Endothelial cell of hepatic sinusoid (primary cell): ENCODE results near the gene CAPZA1.
"Not testable (repeated sequence)": the region's sequence is repeated elsewhere in the genome, so short reads cannot be mapped to it uniquely, and the experiment has no call there.

Source experiments
- in situ Hi-C: cut with HindIII; loops from 2 replicates; pipeline ENCODE4 v1.10.0; 2017; ENCODE audit warnings: low sequenced_read_pairs

Gene CAPZA1

GRCh38 chr1:112619518-112620376 lies at the start of gene CAPZA1:
Gene CAPZA1, plus strand, starts transcription at chr1:112619832. Its CDS starts 13 bp downstream, at chr1:112619845.
- in situ Hi-C loops: loop anchor here (5.0 kb wide), 1 partner anchor 98 kb away; the partner anchor contains the start of gene PPM1J

GRCh38 chr1:112575154-112575804 lies 44.4 kb upstream of the CAPZA1 start:
- in situ Hi-C loops: no loop called here

GRCh38 chr1:112576240-112576639 lies 43.4 kb upstream of the CAPZA1 start:
- in situ Hi-C loops: no loop called here

GRCh38 chr1:112579801-112580510 lies 39.7 kb upstream of the CAPZA1 start:
- in situ Hi-C loops: no loop called here

- in situ Hi-C loops: no loop called here
Observed at GRCh38 chr1:112581586-112582192, 37.9 kb upstream of the CAPZA1 start.

GRCh38 chr1:112583366-112583765 lies 36.3 kb upstream of the CAPZA1 start:
- in situ Hi-C loops: no loop called here

- in situ Hi-C loops: loop anchor here (5.0 kb wide), 1 partner anchor 42 kb away; no protein-coding TSS in a partner anchor
Observed at GRCh38 chr1:112589766-112590165, 29.9 kb upstream of the CAPZA1 start.

GRCh38 chr1:112594208-112594876 lies 25.3 kb upstream of the CAPZA1 start:
- in situ Hi-C loops: loop anchor here (5.0 kb wide), 1 partner anchor 47 kb away; no protein-coding TSS in a partner anchor

- in situ Hi-C loops: no loop called here
Observed at GRCh38 chr1:112599477-112599876, 20.2 kb upstream of the CAPZA1 start.

- in situ Hi-C loops: no loop called here
Observed at GRCh38 chr1:112603012-112603411, 16.6 kb upstream of the CAPZA1 start.

- in situ Hi-C loops: no loop called here
Observed at GRCh38 chr1:112603541-112603940, 16.1 kb upstream of the CAPZA1 start.

GRCh38 chr1:112605633-112606327 lies 13.9 kb upstream of the CAPZA1 start:
- in situ Hi-C loops: no loop called here

GRCh38 chr1:112614460-112615065 lies 5.1 kb upstream of the CAPZA1 start:
- in situ Hi-C loops: loop anchor here (5.0 kb wide), 1 partner anchor 103 kb away; the partner anchor contains the start of gene PPM1J

- in situ Hi-C loops: loop anchor here (5.0 kb wide), 1 partner anchor 99 kb away; the partner anchor contains the start of gene PPM1J
Observed at GRCh38 chr1:112618114-112618720, 1.4 kb upstream of the CAPZA1 start.

GRCh38 chr1:112618721-112619517 lies 713 bp upstream of the CAPZA1 start, which contains the start of gene ST7L:
Gene ST7L, minus strand, starts transcription at chr1:112619141. Its CDS starts 28 bp downstream, at chr1:112619113.
- in situ Hi-C loops: loop anchor here (5.0 kb wide), 1 partner anchor 98 kb away; the partner anchor contains the start of gene PPM1J

GRCh38 chr1:112620377-112620695 lies 704 bp downstream of the CAPZA1 start:
- in situ Hi-C loops: no loop called here

GRCh38 chr1:112624493-112624892 lies 4.9 kb downstream of the CAPZA1 start:
- in situ Hi-C loops: not testable (repeated sequence)

GRCh38 chr1:112625696-112626095 lies 6.1 kb downstream of the CAPZA1 start:
- in situ Hi-C loops: loop anchor here (5.0 kb wide), 1 partner anchor 37 kb away; no protein-coding TSS in a partner anchor
